ENCODE results near the gene OR1M1. TPM values are rescaled to one million over a fixed set of nuclear protein-coding genes. Genes with fewer than 3 reads are reported as not detected.
"Not testable (repeated sequence)": the region's sequence is repeated elsewhere in the genome, so short reads cannot be mapped to it uniquely, and the experiment has no call there.

The OR1M1 gene
- total RNA-seq = not detected

GRCh38 chr19:9086761-9087160 lies at the start of gene OR1M1:
OR1M1 (plus strand) TSS chr19:9087061; CDS start chr19:9093245, 6,184 bp downstream.
- no peak for DNase-seq

GRCh38 chr19:9037400-9038062 lies 49.3 kb upstream of the OR1M1 start:
- no peak for DNase-seq

GRCh38 chr19:9039728-9040127 lies 47.1 kb upstream of the OR1M1 start:
- DNase-seq = no peak

GRCh38 chr19:9040131-9040530 lies 46.7 kb upstream of the OR1M1 start:
- DNase-seq = no peak

GRCh38 chr19:9041023-9041422 lies 45.8 kb upstream of the OR1M1 start:
- no peak for DNase-seq

GRCh38 chr19:9043524-9043923 lies 43.3 kb upstream of the OR1M1 start:
- DNase-seq = no peak

GRCh38 chr19:9044449-9044848 lies 42.4 kb upstream of the OR1M1 start:
- DNase-seq = no peak

- DNase-seq = no peak
These were observed 40.2 kb upstream of the OR1M1 start for GRCh38 chr19:9046694-9047093.

GRCh38 chr19:9052894-9053293 lies 34.0 kb upstream of the OR1M1 start:
- no peak for DNase-seq

- DNase-seq = not testable (repeated sequence)
These were observed 33.2 kb upstream of the OR1M1 start for GRCh38 chr19:9053674-9054073.

- no peak for DNase-seq
These were observed 32.7 kb upstream of the OR1M1 start for GRCh38 chr19:9054207-9054606.

- peak; percentile 63 for DNase-seq
These were observed 32.1 kb upstream of the OR1M1 start for GRCh38 chr19:9054765-9055164.

- not testable (repeated sequence) for DNase-seq
These were observed 30.7 kb upstream of the OR1M1 start for GRCh38 chr19:9056131-9056530.

- no peak for DNase-seq
These were observed 29.2 kb upstream of the OR1M1 start for GRCh38 chr19:9057505-9058258.

- DNase-seq = no peak
These were observed 27.8 kb upstream of the OR1M1 start for GRCh38 chr19:9058905-9059667.

- no peak for DNase-seq
These were observed 26.1 kb upstream of the OR1M1 start for GRCh38 chr19:9060564-9061340.

- DNase-seq = no peak
These were observed 25.0 kb upstream of the OR1M1 start for GRCh38 chr19:9061879-9062278.

GRCh38 chr19:9065457-9066014 lies 21.3 kb upstream of the OR1M1 start:
- no peak for DNase-seq

- DNase-seq = no peak
These were observed 16.8 kb upstream of the OR1M1 start for GRCh38 chr19:9070066-9070465.

- not testable (repeated sequence) for DNase-seq
These were observed 15.1 kb upstream of the OR1M1 start for GRCh38 chr19:9071720-9072119.

GRCh38 chr19:9073806-9074205 lies 13.1 kb upstream of the OR1M1 start:
- no peak for DNase-seq

Data from tongue (tissue), 2 donors.